Heart left ventricle (tissue), 16 donors: Measurements from ENCODE around the gene MTARC2. TPM values are rescaled to one million over a fixed set of nuclear protein-coding genes. Genes with fewer than 3 reads are reported as not detected.

Source experiments
- ATAC-seq, 4 donors: fragments of 200-7000 bp; cut with Tn5 transposase; one replicate each; pipeline ENCODE4 v1.9.1; 2020 to 2022; ENCODE audit warnings: moderate library complexity in 4 of 4, mild to moderate bottlenecking in 3 of 4, moderate number of reproducible peaks in 1 of 4
- DNase-seq, 5 donors: peaks; one replicate each; pipeline ENCODE4 v3.0.0-alpha.2; 2020
- H3K27ac ChIP-seq, 12 donors: fragments of 200-600 bp; sonication (generic) in 4 of 12; one replicate each; pipeline versions ENCODE4 v1.5.0 to v1.8.0; 2016 to 2022; ENCODE audit warnings: mild to moderate bottlenecking in 2 of 12
- H3K27me3 ChIP-seq, 9 donors: fragments of 200-600 bp; sonication (generic) in 2 of 9; one replicate each; pipeline versions ENCODE4 v1.5.1 to v1.8.0; 2016 to 2022; ENCODE audit warnings: mild to moderate bottlenecking in 3 of 9
- H3K36me3 ChIP-seq, 9 donors: fragments of 200-600 bp; sonication (generic) in 2 of 9; one replicate each; pipeline versions ENCODE4 v1.5.0 to v1.8.0; 2018 to 2022; ENCODE audit warnings: mild to moderate bottlenecking in 2 of 9
- H3K4me1 ChIP-seq, 12 donors: fragments of 200-600 bp; sonication (generic) in 4 of 12; one replicate each; pipeline versions ENCODE4 v1.5.0 to v1.8.0; 2016 to 2022; ENCODE audit warnings: mild to moderate bottlenecking in 3 of 12
- H3K4me3 ChIP-seq, 12 donors: fragments of 200-600 bp; sonication (generic) in 4 of 12; one replicate each; pipeline versions ENCODE4 v1.5.0 to v1.8.0; 2017 to 2022; ENCODE audit warnings: mild to moderate bottlenecking in 9 of 12, moderate library complexity in 4 of 12
- H3K9me3 ChIP-seq, 12 donors: fragments of 200-600 bp; sonication (generic) in 4 of 12; one replicate each; pipeline versions ENCODE4 v1.5.0 to v1.8.0; 2016 to 2022; ENCODE audit warnings: mild to moderate bottlenecking in 1 of 12
- CTCF ChIP-seq, 12 donors: fragments of 200-600 bp; sonication (generic) in 4 of 12; IDR thresholded peaks; one replicate each; pipeline versions ENCODE4 v1.5.0 to v1.8.0; 2018 to 2022; ENCODE audit warnings: antibody characterized with exemption in 12 of 12, mild to moderate bottlenecking in 5 of 12
- POLR2A ChIP-seq, 2 donors: fragments of 450-650 bp; IDR thresholded peaks; one replicate each; pipeline ENCODE4 v1.6.1; 2017; ENCODE audit warnings: antibody characterized with exemption in 2 of 2, mild to moderate bottlenecking in 2 of 2, moderate library complexity in 2 of 2
- WGBS, 4 donors: extraction: QIAGEN DNeasy Blood & Tissue Kit in 2 of 4; methylation state at CpG; one replicate each; pipeline versions ENCODE4 v1.1.5 to v1.1.7; 2013 to 2018; 5-methylcytosine and 5-hydroxymethylcytosine counted together
- intact Hi-C, 10 donors: fragments of 100-400 bp; cut with DNase I; formaldehyde crosslinking; loops; one replicate each; pipeline versions ENCODE4 v1.11.1 to v1.14.2; 2022
- polyA plus RNA-seq, 2 donors: library from polyadenylated mRNA; stranded (reverse); fragments of 200-250 nt; gene quantifications; one replicate each; pipeline ENCODE4 v1.2.3, GENCODE V29; 2013
- total RNA-seq, 9 donors: library from RNA; depleted of rRNA in 2 of 9; stranded (reverse); fragments of >200 nt in 2 of 9; fragmentation: NEBNext Ultra II Directional in 3 of 9; extraction: Animal tissue kit (Norgen Biotek cat#: 25700) in 3 of 9; gene quantifications; one replicate each; pipeline versions ENCODE4 v1.1.0 to v1.2.4, GENCODE V29; 2016 to 2023
- donor health status: ischemic (EF 13 %, LVEDD 7.1; RV severe dilation, severe dysfunction).
- donor health status: healthy with polysubstance abuse.
- donor health status: DM: no; HTN: yes; CAD: no.
- donor health status: DM: no; HTN: no; CAD: no.
- donor health status: ischemic (EF 25% LVEDD 6.9; RV normal size, moderate dysfunction).
- donor health status: ischemic (EF 25% LVEDD 5.7; RV mildly dilated, moderate dysfunction).
- donor health status: healthy.
- donor health status: DM: yes; HTN: yes; CAD: no.
- donor health status: ischemic (EF 35%, LVEDD 5.7; RV mildly dilated, moderate dysfunction).
- donor health status: nonischemic (EF 11% LVEDD 7.7; RV severe dilation, severe dysfunction).
- donor health status: DM: yes; HTN: yes; CAD: no.
- donor health status: PGD.
- donor health status: ischemic (EF 29% LVEDD 5.4; RV normal size, mild dysfunction).
- donor health status: nonischemic (EF 23%, LVEDD 6.1; RV moderate dilation, normal function).

The MTARC2 gene
- total and polyA plus RNA-seq, 11 donors, result 10.4 to 29.1 (median 20.3) TPM

GRCh38 chr1:220818421-220819173 is 70.5 kb downstream of the MTARC2 start:
- Histone ChIP-seq H3K4me3 (no peak overlapping the region), H3K36me3 (peaks cover 0 to 12% (median 0%) of the 10 kb centered on the region in 9 donors), H3K27me3 (no peaks in the 10 kb centered on the region), H3K4me1 (no peaks in the 10 kb centered on the region), H3K9me3 (peaks cover 0 to 3% (median 0%) of the 10 kb centered on the region in 12 donors), H3K27ac (peak overlapping the region in 1 of 12 donors; percentile 76)
- TF ChIP-seq CTCF (IDR thresholded peaks at IDR 0.05), result no peak
- no peak for TF ChIP-seq POLR2A (IDR thresholded peaks at IDR 0.05)
- 78 to 89% (median 82%) methylated on average over 14 of the region's 14 CpGs for WGBS, 4 donors
- no peak for ATAC-seq
- intact Hi-C loops, result loop anchor here in 2 of 10 donors (10.0 kb wide), 2 partner anchors 386 to 616 kb away; no protein-coding TSS in a partner anchor
- DNase-seq, result no peak

- peak in 1 of 4 donors; percentile 67 for ATAC-seq
These were observed 71.4 kb downstream of the MTARC2 start for GRCh38 chr1:220819467-220820026.

GRCh38 chr1:220824031-220824989 is 76.2 kb downstream of the MTARC2 start:
- Histone ChIP-seq H3K36me3 (no peaks in the 10 kb centered on the region), H3K9me3 (peaks cover 0 to 3% (median 0%) of the 10 kb centered on the region in 12 donors), H3K27me3 (no peaks in the 10 kb centered on the region), H3K4me3 (no peak overlapping the region), H3K4me1 (peaks cover 0 to 26% (median 8%) of the 10 kb centered on the region in 12 donors), H3K27ac (peak overlapping the region in 1 of 12 donors; percentile 5)
- intact Hi-C loops, result no loop called here
- WGBS, 4 donors, result 91 to 94% (median 93%) methylated on average over 9 of the region's 9 CpGs
- no peak for TF ChIP-seq CTCF (IDR thresholded peaks at IDR 0.05)
- no peak for TF ChIP-seq POLR2A (IDR thresholded peaks at IDR 0.05)
- ATAC-seq, result no peak
- DNase-seq, result no peak

More at GRCh38 chr1:220819467-220820026, 71.4 kb downstream of the MTARC2 start:
- TF ChIP-seq CTCF (IDR thresholded peaks at IDR 0.05) (no peak), POLR2A (IDR thresholded peaks at IDR 0.05) (no peak)
- Histone ChIP-seq H3K27ac (peak overlapping the region in 1 of 12 donors; percentile 66), H3K4me1 (no peaks in the 10 kb centered on the region), H3K27me3 (no peaks in the 10 kb centered on the region), H3K36me3 (peaks cover 0 to 7% (median 0%) of the 10 kb centered on the region in 9 donors), H3K9me3 (peaks cover 0 to 3% (median 0%) of the 10 kb centered on the region in 12 donors), H3K4me3 (no peak overlapping the region)
- intact Hi-C loops, result loop anchor here in 2 of 10 donors (10.0 kb wide), 2 partner anchors 385 to 615 kb away; no protein-coding TSS in a partner anchor
- DNase-seq, result no peak
- 41 to 70% (median 67%) methylated on average over 1 of the region's 1 CpG for WGBS, 4 donors
